Panc1 (cell line): ENCODE results near the gene PAK2. TPM values are rescaled to one million over a fixed set of nuclear protein-coding genes. Genes with fewer than 3 reads are reported as not detected.
"Not testable (repeated sequence)": the region's sequence is repeated elsewhere in the genome, so short reads cannot be mapped to it uniquely, and the experiment has no call there.

Experiments used
- ATAC-seq: fragments of 200-7000 bp; cut with Tn5 transposase; 2 replicates; pipeline ENCODE4 v1.9.1; 2020; ENCODE audit warnings: mild to moderate bottlenecking, moderate library complexity
- BruUV-seq: library from RNA; stranded (reverse); fragments of 400-500 nt; replicated peaks from 2 replicates; lab custom pipeline; 2021; lab: Mats Ljungman, UMichigan
- CTCF ChIA-PET: fragments of 300-600 bp; sonication (Branson Sonifier 250); formaldehyde crosslinking; loops from one replicate; lab custom pipeline; 2022; ENCODE audit warnings: antibody characterized with exemption; lab: Charles Lee
- POLR2A ChIA-PET: fragments of 300-600 bp; sonication (Branson Sonifier 250); formaldehyde crosslinking; loops from one replicate; lab custom pipeline; 2022; ENCODE audit warnings: antibody characterized with exemption; lab: Charles Lee
- DNase-seq: peaks from one replicate; pipeline ENCODE4 v3.0.0-alpha.2; 2010; ENCODE audit warnings: low read depth, low spot score
- H3K27ac ChIP-seq: 2 replicates; pipeline ENCODE4 v1.5.1; 2011; ENCODE audit warnings: mild to moderate bottlenecking, low read length, inconsistent platforms
- H3K27me3 ChIP-seq: fragments of 200-500 bp; sonication (Bioruptor generic); 2 replicates; pipeline ENCODE4 v1.6.0; 2014; ENCODE audit warnings: low read length, inconsistent platforms; ENCODE audit not compliant: control insufficient read depth, insufficient read depth
- H3K36me3 ChIP-seq: fragments of 200-500 bp; sonication (Bioruptor generic); 2 replicates; pipeline ENCODE4 v1.5.1; 2014; ENCODE audit warnings: inconsistent platforms, mild to moderate bottlenecking, low read length, moderate library complexity; ENCODE audit not compliant: control insufficient read depth, insufficient read depth
- H3K4me1 ChIP-seq: 2 replicates; pipeline ENCODE4 v1.5.1; 2011; ENCODE audit warnings: inconsistent platforms, mild to moderate bottlenecking, low read length, moderate library complexity; ENCODE audit not compliant: control insufficient read depth, insufficient read depth
- H3K4me3 ChIP-seq, 2 experiments: 2 replicates each; pipeline ENCODE4 v1.5.1; 2011 to 2012; ENCODE audit warnings: low read depth in 2 of 2, low read length in 2 of 2, mild to moderate bottlenecking in 2 of 2, inconsistent platforms in 1 of 2, moderate library complexity in 1 of 2
- H3K9me3 ChIP-seq: fragments of 200-500 bp; sonication (Bioruptor generic); 2 replicates; pipeline ENCODE4 v1.5.1; 2014; ENCODE audit warnings: low read depth, mild to moderate bottlenecking, inconsistent platforms, low read length, moderate library complexity; ENCODE audit not compliant: control insufficient read depth, insufficient read depth
- POLR2AphosphoS5 ChIP-seq: IDR thresholded peaks from 2 replicates; pipeline ENCODE4 v1.6.1; 2012; ENCODE audit warnings: mild to moderate bottlenecking, low read depth, low read length, moderate library complexity
- SIN3A ChIP-seq: IDR thresholded peaks from 2 replicates; pipeline ENCODE4 v1.6.1; 2012; ENCODE audit warnings: low read depth, mild to moderate bottlenecking, low read length, moderate library complexity, borderline replicate concordance; ENCODE audit not compliant: insufficient read depth
- TCF7L2 ChIP-seq: IDR thresholded peaks from 2 replicates; pipeline ENCODE4 v1.6.1; 2011; ENCODE audit warnings: mild to moderate bottlenecking, low read depth, low read length, inconsistent platforms
- in situ Hi-C: cut with HindIII; loops from 2 replicates; pipeline ENCODE4 v1.10.0; 2016; ENCODE audit warnings: low sequenced_read_pairs, low pct_unique_long_range_greater_than_20kb
- intact Hi-C: fragments of 100-400 bp; cut with micrococcal nuclease; formaldehyde crosslinking; loops from one replicate; pipeline ENCODE4 v1.10.0; 2022; ENCODE audit not compliant: unreplicated experiment
- total RNA-seq: library from RNA; stranded (reverse); gene quantifications from one replicate; pipeline ENCODE4 v1.2.1, GENCODE V29; 2021; ENCODE audit not compliant: unreplicated experiment
- TF ChIP-seq, protein P1 (sequence below), 2 experiments: IDR thresholded peaks; 2 replicates each; pipeline ENCODE4 v1.6.1; 2011 to 2012; ENCODE audit warnings: low read depth in 2 of 2, control low read depth in 1 of 2, low read length in 1 of 2, mild to moderate bottlenecking in 1 of 2, moderate library complexity in 1 of 2; ENCODE audit not compliant: insufficient read depth in 1 of 2
- TF ChIP-seq, protein P2 (sequence below): fragments of 450-650 bp; IDR thresholded peaks from 2 replicates; pipeline ENCODE4 v1.5.1; 2017; ENCODE audit warnings: mild to moderate bottlenecking

PAK2 gene
- total RNA-seq, 1 experiment from 2014 or later, result 185 TPM

GRCh38 chr3:196868297-196868661 lies 128.6 kb downstream of the PAK2 start:
- peaks cover 14% of the 10 kb centered on the region for H3K4me1 ChIP-seq
- no peaks in the 10 kb centered on the region for H3K9me3 ChIP-seq
- ChIA-PET CTCF (no interaction called here), POLR2A (interaction anchor here (0.6 to 1.2 kb wide), 2 partner anchors 16 to 18 kb away, joined by 4 to 6 read pairs; no protein-coding TSS in a partner anchor)
- in situ Hi-C loops, result no loop called here
- H3K36me3 ChIP-seq, result no peaks in the 10 kb centered on the region; the same call in 1 of the 2 replicates
- intact Hi-C loops, result no loop called here
- TF ChIP-seq TCF7L2, result no peak
- TF ChIP-seq POLR2AphosphoS5, result no peak
- TF ChIP-seq, protein P1, sequence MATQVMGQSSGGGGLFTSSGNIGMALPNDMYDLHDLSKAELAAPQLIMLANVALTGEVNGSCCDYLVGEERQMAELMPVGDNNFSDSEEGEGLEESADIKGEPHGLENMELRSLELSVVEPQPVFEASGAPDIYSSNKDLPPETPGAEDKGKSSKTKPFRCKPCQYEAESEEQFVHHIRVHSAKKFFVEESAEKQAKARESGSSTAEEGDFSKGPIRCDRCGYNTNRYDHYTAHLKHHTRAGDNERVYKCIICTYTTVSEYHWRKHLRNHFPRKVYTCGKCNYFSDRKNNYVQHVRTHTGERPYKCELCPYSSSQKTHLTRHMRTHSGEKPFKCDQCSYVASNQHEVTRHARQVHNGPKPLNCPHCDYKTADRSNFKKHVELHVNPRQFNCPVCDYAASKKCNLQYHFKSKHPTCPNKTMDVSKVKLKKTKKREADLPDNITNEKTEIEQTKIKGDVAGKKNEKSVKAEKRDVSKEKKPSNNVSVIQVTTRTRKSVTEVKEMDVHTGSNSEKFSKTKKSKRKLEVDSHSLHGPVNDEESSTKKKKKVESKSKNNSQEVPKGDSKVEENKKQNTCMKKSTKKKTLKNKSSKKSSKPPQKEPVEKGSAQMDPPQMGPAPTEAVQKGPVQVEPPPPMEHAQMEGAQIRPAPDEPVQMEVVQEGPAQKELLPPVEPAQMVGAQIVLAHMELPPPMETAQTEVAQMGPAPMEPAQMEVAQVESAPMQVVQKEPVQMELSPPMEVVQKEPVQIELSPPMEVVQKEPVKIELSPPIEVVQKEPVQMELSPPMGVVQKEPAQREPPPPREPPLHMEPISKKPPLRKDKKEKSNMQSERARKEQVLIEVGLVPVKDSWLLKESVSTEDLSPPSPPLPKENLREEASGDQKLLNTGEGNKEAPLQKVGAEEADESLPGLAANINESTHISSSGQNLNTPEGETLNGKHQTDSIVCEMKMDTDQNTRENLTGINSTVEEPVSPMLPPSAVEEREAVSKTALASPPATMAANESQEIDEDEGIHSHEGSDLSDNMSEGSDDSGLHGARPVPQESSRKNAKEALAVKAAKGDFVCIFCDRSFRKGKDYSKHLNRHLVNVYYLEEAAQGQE (IDR thresholded peaks at IDR 0.05; ENCODE audit: insufficient read depth in 1 of 2, low read depth in 2 of 2, low read length in 1 of 2), result no peak
- TF ChIP-seq SIN3A, result no peak
- TF ChIP-seq, protein P2, sequence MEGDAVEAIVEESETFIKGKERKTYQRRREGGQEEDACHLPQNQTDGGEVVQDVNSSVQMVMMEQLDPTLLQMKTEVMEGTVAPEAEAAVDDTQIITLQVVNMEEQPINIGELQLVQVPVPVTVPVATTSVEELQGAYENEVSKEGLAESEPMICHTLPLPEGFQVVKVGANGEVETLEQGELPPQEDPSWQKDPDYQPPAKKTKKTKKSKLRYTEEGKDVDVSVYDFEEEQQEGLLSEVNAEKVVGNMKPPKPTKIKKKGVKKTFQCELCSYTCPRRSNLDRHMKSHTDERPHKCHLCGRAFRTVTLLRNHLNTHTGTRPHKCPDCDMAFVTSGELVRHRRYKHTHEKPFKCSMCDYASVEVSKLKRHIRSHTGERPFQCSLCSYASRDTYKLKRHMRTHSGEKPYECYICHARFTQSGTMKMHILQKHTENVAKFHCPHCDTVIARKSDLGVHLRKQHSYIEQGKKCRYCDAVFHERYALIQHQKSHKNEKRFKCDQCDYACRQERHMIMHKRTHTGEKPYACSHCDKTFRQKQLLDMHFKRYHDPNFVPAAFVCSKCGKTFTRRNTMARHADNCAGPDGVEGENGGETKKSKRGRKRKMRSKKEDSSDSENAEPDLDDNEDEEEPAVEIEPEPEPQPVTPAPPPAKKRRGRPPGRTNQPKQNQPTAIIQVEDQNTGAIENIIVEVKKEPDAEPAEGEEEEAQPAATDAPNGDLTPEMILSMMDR, result no peak
- no peaks in the 10 kb centered on the region for H3K27me3 ChIP-seq
- H3K4me3 ChIP-seq, result peak overlapping the region; percentile 83 to 96
- peak overlapping the region; percentile 87 for H3K27ac ChIP-seq
- no TSS peak for BruUV-seq
- ATAC-seq (peak; percentile 58), DNase-seq (no peak)

GRCh38 chr3:196872316-196872715 lies 132.7 kb downstream of the PAK2 start:
- BruUV-seq, result no TSS peak
- peaks cover 11% of the 10 kb centered on the region for H3K4me1 ChIP-seq
- H3K9me3 ChIP-seq, result no peaks in the 10 kb centered on the region
- ChIA-PET CTCF (no interaction called here), POLR2A (no interaction called here)
- in situ Hi-C loops (no loop called here), intact Hi-C loops (no loop called here)
- H3K27me3 ChIP-seq, result no peaks in the 10 kb centered on the region
- no peak for DNase-seq
- H3K4me3 ChIP-seq, result no peak overlapping the region
- H3K27ac ChIP-seq, result no peak overlapping the region
- no peaks in the 10 kb centered on the region; the same call in 1 of the 2 replicates for H3K36me3 ChIP-seq
- ATAC-seq, result no peak
- TF ChIP-seq TCF7L2 (no peak), POLR2AphosphoS5 (no peak), SIN3A (no peak)
- TF ChIP-seq, protein P1 (IDR thresholded peaks at IDR 0.05; ENCODE audit: insufficient read depth in 1 of 2, low read depth in 2 of 2, low read length in 1 of 2), result no peak
- TF ChIP-seq, protein P2, result no peak

- H3K27me3 ChIP-seq, H3K4me1 ChIP-seq, CTCF ChIA-PET, ATAC-seq, intact Hi-C loops, BruUV-seq, in situ Hi-C loops, H3K9me3 ChIP-seq, H3K27ac ChIP-seq, H3K36me3 ChIP-seq, DNase-seq, H3K4me3 ChIP-seq: not testable (repeated sequence)
- POLR2A ChIA-PET, result interaction anchor here (0.7 kb wide), 1 partner anchor 10 kb away, joined by 7 read pairs; no protein-coding TSS in a partner anchor
Measured at GRCh38 chr3:196874511-196875094, 134.9 kb downstream of the PAK2 start.
